ENCODE measurements around the gene FAM229A. TPM values are rescaled to one million over a fixed set of nuclear protein-coding genes. Genes with fewer than 3 reads are reported as not detected.

FAM229A gene
- total and polyA plus RNA-seq, 9 of the 15 experiments (the other 6 are each of a cell fraction or from before 2014, with no cell fraction given) = 0.04 to 21.6 (median 7.4) TPM

DNA sequence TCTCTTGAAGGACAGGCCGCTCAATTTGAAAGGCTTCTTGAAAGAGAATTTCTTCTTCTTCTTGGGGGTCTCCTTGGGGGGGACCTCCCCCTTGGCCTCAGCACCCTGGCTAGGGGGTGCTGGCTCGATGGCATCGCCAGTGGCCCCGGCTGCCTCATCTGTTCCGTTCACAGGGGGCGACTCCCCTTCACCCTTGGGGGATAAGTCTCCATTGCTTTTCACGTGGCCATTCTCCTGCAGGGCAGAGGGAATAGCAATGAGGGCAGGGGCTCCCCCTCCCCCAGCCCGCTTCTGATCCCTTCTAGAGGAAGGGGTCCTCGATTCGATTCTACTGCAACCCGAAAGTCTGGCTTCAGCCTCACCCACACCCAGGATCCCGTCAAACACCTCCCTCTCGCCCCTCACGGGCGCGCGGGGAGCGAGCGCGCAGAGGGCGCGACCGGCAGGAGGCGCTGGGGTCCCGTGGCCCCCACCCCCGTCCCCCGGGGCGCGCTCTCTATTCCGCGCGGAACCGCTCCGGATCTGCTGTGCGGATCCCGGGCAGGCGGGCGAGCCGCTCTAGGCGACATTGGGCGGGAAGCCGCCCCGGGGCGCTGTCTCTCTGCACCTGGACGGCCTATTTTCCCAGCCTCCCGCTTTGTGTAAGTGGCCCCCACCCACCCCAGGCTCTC, 27.3 kb downstream of the FAM229A start (continued):
- TF ChIP-seq, protein P1, sequence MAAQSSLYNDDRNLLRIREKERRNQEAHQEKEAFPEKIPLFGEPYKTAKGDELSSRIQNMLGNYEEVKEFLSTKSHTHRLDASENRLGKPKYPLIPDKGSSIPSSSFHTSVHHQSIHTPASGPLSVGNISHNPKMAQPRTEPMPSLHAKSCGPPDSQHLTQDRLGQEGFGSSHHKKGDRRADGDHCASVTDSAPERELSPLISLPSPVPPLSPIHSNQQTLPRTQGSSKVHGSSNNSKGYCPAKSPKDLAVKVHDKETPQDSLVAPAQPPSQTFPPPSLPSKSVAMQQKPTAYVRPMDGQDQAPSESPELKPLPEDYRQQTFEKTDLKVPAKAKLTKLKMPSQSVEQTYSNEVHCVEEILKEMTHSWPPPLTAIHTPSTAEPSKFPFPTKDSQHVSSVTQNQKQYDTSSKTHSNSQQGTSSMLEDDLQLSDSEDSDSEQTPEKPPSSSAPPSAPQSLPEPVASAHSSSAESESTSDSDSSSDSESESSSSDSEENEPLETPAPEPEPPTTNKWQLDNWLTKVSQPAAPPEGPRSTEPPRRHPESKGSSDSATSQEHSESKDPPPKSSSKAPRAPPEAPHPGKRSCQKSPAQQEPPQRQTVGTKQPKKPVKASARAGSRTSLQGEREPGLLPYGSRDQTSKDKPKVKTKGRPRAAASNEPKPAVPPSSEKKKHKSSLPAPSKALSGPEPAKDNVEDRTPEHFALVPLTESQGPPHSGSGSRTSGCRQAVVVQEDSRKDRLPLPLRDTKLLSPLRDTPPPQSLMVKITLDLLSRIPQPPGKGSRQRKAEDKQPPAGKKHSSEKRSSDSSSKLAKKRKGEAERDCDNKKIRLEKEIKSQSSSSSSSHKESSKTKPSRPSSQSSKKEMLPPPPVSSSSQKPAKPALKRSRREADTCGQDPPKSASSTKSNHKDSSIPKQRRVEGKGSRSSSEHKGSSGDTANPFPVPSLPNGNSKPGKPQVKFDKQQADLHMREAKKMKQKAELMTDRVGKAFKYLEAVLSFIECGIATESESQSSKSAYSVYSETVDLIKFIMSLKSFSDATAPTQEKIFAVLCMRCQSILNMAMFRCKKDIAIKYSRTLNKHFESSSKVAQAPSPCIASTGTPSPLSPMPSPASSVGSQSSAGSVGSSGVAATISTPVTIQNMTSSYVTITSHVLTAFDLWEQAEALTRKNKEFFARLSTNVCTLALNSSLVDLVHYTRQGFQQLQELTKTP (IDR thresholded peaks at IDR 0.05; ENCODE audit: low read depth in 1 of 2, partially characterized antibody in 2 of 2) = no peak
- TF ChIP-seq ZNF12 (CRISPR knock-in tag; IDR thresholded peaks at IDR 0.05) (no peak), KAT8 (IDR thresholded peaks at IDR 0.05; ENCODE audit: low read depth) (no peak), PHTF2 (CRISPR knock-in tag; IDR thresholded peaks at IDR 0.05) (no peak), SAFB (IDR thresholded peaks at IDR 0.05; ENCODE audit: borderline replicate concordance, low read depth, low read length) (peak; percentile 97), ZNF408 (CRISPR knock-in tag; IDR thresholded peaks at IDR 0.05; ENCODE audit: low read depth) (no peak), ZNF77 (CRISPR knock-in tag; IDR thresholded peaks at IDR 0.05) (no peak), SRSF9 (IDR thresholded peaks at IDR 0.05; ENCODE audit: borderline replicate concordance, low read depth, low read length) (no peak), TSC22D4 (tag; IDR thresholded peaks at IDR 0.05) (no peak), JUNB (CRISPR knock-in tag; conservative IDR thresholded peaks at IDR 0.05) (no peak)
- TF ChIP-seq, protein P2, sequence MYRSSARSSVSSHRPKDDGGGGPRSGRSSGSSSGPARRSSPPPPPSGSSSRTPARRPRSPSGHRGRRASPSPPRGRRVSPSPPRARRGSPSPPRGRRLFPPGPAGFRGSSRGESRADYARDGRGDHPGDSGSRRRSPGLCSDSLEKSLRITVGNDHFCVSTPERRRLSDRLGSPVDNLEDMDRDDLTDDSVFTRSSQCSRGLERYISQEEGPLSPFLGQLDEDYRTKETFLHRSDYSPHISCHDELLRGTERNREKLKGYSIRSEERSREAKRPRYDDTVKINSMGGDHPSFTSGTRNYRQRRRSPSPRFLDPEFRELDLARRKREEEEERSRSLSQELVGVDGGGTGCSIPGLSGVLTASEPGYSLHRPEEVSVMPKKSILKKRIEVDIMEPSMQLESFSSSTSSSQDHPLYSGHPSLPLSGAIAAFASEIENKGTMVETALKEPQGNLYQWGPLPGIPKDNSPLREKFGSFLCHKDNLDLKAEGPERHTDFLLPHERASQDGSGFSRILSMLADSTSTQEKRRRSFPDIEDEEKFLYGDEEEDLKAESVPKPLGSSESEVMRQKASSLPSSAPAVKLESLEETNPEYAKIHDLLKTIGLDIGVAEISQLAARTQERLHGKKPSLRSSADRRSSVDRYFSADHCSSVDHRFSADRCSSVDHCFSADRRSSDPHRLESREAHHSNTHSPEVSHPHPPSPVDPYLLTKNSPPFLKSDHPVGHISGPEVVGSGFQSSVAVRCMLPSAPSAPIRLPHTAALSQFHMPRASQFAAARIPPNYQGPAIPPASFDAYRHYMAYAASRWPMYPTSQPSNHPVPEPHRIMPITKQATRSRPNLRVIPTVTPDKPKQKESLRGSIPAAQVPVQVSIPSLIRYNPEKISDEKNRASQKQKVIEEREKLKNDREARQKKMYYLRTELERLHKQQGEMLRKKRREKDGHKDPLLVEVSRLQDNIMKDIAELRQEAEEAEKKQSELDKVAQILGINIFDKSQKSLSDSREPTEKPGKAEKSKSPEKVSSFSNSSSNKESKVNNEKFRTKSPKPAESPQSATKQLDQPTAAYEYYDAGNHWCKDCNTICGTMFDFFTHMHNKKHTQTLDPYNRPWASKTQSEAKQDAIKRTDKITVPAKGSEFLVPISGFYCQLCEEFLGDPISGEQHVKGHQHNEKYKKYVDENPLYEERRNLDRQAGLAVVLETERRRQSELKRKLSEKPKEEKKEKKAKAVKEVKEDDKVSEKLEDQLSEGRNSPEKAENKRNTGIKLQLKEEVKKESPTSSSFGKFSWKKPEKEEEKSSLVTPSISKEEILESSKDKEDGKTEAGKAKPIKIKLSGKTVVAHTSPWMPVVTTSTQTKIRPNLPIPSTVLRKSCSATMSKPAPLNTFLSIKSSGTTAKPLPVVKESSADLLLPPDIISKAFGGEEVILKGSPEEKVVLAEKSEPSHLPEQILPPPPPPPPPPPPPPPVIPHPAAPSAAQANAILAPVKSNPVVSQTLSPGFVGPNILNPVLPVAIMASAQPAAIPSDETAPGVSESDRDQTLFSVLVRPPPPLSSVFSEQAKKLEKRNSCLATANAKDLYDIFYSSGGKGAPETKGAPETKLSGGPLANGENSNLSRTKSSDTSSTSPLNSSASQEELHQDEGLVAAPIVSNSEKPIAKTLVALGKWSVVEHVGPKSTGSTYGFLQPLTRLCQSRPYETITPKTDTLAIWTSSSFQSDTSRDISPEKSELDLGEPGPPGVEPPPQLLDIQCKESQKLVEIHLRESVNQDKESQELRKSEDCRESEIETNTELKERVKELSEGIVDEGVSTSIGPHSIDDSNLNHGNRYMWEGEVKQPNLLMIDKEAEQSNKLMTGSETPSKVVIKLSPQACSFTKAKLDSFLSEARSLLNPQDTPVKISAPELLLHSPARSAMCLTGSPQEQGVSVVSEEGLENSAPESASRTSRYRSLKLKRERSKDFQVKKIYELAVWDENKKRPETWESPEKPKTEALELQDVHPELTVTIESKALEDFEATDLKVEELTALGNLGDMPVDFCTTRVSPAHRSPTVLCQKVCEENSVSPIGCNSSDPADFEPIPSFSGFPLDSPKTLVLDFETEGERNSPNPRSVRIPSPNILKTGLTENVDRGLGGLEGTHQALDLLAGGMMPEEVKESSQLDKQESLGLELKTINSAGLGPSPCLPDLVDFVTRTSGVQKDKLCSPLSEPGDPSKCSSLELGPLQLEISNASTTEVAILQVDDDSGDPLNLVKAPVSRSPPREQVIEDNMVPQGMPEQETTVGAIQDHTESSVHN (IDR thresholded peaks at IDR 0.05; ENCODE audit: borderline replicate concordance in 1 of 2, low read depth in 1 of 2) = no peak
- TF ChIP-seq, protein P3, sequence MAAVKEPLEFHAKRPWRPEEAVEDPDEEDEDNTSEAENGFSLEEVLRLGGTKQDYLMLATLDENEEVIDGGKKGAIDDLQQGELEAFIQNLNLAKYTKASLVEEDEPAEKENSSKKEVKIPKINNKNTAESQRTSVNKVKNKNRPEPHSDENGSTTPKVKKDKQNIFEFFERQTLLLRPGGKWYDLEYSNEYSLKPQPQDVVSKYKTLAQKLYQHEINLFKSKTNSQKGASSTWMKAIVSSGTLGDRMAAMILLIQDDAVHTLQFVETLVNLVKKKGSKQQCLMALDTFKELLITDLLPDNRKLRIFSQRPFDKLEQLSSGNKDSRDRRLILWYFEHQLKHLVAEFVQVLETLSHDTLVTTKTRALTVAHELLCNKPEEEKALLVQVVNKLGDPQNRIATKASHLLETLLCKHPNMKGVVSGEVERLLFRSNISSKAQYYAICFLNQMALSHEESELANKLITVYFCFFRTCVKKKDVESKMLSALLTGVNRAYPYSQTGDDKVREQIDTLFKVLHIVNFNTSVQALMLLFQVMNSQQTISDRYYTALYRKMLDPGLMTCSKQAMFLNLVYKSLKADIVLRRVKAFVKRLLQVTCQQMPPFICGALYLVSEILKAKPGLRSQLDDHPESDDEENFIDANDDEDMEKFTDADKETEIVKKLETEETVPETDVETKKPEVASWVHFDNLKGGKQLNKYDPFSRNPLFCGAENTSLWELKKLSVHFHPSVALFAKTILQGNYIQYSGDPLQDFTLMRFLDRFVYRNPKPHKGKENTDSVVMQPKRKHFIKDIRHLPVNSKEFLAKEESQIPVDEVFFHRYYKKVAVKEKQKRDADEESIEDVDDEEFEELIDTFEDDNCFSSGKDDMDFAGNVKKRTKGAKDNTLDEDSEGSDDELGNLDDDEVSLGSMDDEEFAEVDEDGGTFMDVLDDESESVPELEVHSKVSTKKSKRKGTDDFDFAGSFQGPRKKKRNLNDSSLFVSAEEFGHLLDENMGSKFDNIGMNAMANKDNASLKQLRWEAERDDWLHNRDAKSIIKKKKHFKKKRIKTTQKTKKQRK (IDR thresholded peaks at IDR 0.05; ENCODE audit: borderline replicate concordance, low read depth, low read length) = no peak

All from K562 (cell line).